ENCODE results near the gene GPR3.
"Not testable (repeated sequence)": the region's sequence is repeated elsewhere in the genome, so short reads cannot be mapped to it uniquely, and the experiment has no call there.

GPR3 gene

GRCh38 chr1:27383039-27383605 lies 9.3 kb upstream of the GPR3 start, which contains the start of gene CD164L2:
Gene CD164L2 (minus strand): TSS chr1:27383333. CDS start chr1:27383239, 94 bp downstream.
- no peak within 1 kb of the TSS for H3K4me3 Mint-ChIP-seq
- H3K27me3 Mint-ChIP-seq, result no peaks in the 10 kb centered on the region
- peak within 1 kb of the TSS; percentile 11 for H3K27ac Mint-ChIP-seq
- no peak for ATAC-seq
- H3K4me1 Mint-ChIP-seq, result peaks cover 8% of the 10 kb centered on the region
- no peaks in the 10 kb centered on the region for H3K9me3 Mint-ChIP-seq
- no peaks in the 10 kb centered on the region for H3K36me3 Mint-ChIP-seq

- no peak for ATAC-seq
- H3K9me3 Mint-ChIP-seq, result no peaks in the 10 kb centered on the region
- H3K36me3 Mint-ChIP-seq, result no peaks in the 10 kb centered on the region
- H3K4me3 Mint-ChIP-seq, result no peak overlapping the region
- H3K27me3 Mint-ChIP-seq, result no peaks in the 10 kb centered on the region
- peaks cover 12% of the 10 kb centered on the region for H3K4me1 Mint-ChIP-seq
- no peak overlapping the region for H3K27ac Mint-ChIP-seq
Observed at GRCh38 chr1:27383661-27384060, 8.8 kb upstream of the GPR3 start.

GRCh38 chr1:27384797-27385196 lies 7.6 kb upstream of the GPR3 start:
- H3K36me3 Mint-ChIP-seq, ATAC-seq, H3K27ac Mint-ChIP-seq, H3K9me3 Mint-ChIP-seq, H3K4me3 Mint-ChIP-seq, H3K27me3 Mint-ChIP-seq: not testable (repeated sequence)
- H3K4me1 Mint-ChIP-seq, result peaks cover 13% of the 10 kb centered on the region

DNA sequence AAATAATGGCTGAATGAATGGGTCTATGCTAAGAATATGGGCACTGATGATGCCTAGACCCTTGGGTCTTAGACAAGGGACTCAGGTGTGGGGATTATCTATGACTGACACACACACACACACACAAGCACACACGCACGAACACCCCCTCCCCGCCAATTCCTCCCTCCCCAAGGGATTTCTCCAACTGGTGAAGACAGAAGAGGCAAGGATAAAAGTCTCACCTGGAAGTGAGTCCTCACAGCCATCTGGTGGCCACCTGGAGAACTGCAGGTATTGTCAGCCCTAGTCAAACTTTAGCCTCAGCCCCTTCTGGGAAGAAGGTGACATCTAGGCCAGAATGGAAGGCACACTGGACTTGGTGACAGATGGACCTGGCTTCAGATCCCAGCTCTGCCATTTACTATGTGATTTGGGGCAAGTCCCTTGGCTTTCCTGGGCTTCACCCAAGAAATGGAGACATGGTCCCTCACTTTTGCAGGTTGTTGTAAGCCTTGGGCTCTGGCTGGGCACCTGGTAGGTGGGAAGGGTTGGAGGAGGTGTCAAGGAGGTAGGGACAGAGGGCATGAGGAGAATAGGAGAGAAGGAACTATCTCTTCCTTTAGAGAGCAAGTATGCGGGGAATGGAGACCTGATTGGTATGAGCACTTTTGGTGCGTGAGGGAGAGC lies 4.0 kb upstream of the GPR3 start:
- H3K4me1 Mint-ChIP-seq, result peaks cover 25% of the 10 kb centered on the region
- H3K27me3 Mint-ChIP-seq, result no peaks in the 10 kb centered on the region
- no peaks in the 10 kb centered on the region for H3K36me3 Mint-ChIP-seq
- H3K27ac Mint-ChIP-seq, result no peak overlapping the region
- ATAC-seq, result no peak
- no peaks in the 10 kb centered on the region for H3K9me3 Mint-ChIP-seq
- H3K4me3 Mint-ChIP-seq, result no peak overlapping the region

- no peak for ATAC-seq
- H3K9me3 Mint-ChIP-seq, result no peaks in the 10 kb centered on the region
- peaks cover 36% of the 10 kb centered on the region for H3K4me1 Mint-ChIP-seq
- H3K27ac Mint-ChIP-seq, result peak overlapping the region; percentile 81
- no peaks in the 10 kb centered on the region for H3K27me3 Mint-ChIP-seq
- H3K36me3 Mint-ChIP-seq, result no peaks in the 10 kb centered on the region
- peak overlapping the region; percentile 85 for H3K4me3 Mint-ChIP-seq
Observed at GRCh38 chr1:27391511-27392095, 819 bp upstream of the GPR3 start.

GRCh38 chr1:27392778-27393635 lies 585 bp downstream of the GPR3 start:
- H3K4me1 Mint-ChIP-seq, result peaks cover 36% of the 10 kb centered on the region
- peak; percentile 2 for ATAC-seq
- H3K27ac Mint-ChIP-seq, result peak overlapping the region; percentile 81
- H3K9me3 Mint-ChIP-seq, result no peaks in the 10 kb centered on the region
- H3K36me3 Mint-ChIP-seq, result no peaks in the 10 kb centered on the region
- peak overlapping the region; percentile 72 for H3K4me3 Mint-ChIP-seq
- H3K27me3 Mint-ChIP-seq, result no peaks in the 10 kb centered on the region

GRCh38 chr1:27393641-27394281 lies 1.3 kb downstream of the GPR3 start:
- H3K9me3 Mint-ChIP-seq, result no peaks in the 10 kb centered on the region
- H3K27me3 Mint-ChIP-seq, result no peaks in the 10 kb centered on the region
- no peak overlapping the region for H3K27ac Mint-ChIP-seq
- no peak overlapping the region for H3K4me3 Mint-ChIP-seq
- no peaks in the 10 kb centered on the region for H3K36me3 Mint-ChIP-seq
- no peak for ATAC-seq
- H3K4me1 Mint-ChIP-seq, result peaks cover 32% of the 10 kb centered on the region

DNA sequence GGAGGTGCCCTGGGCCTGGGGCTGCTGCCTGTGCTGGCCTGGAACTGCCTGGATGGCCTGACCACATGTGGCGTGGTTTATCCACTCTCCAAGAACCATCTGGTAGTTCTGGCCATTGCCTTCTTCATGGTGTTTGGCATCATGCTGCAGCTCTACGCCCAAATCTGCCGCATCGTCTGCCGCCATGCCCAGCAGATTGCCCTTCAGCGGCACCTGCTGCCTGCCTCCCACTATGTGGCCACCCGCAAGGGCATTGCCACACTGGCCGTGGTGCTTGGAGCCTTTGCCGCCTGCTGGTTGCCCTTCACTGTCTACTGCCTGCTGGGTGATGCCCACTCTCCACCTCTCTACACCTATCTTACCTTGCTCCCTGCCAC lies 1.8 kb downstream of the GPR3 start:
- Mint-ChIP-seq H3K36me3 (no peaks in the 10 kb centered on the region), H3K4me1 (peaks cover 31% of the 10 kb centered on the region), H3K27me3 (no peaks in the 10 kb centered on the region), H3K9me3 (no peaks in the 10 kb centered on the region), H3K27ac (no peak overlapping the region), H3K4me3 (no peak overlapping the region)
- ATAC-seq, result no peak

DNA sequence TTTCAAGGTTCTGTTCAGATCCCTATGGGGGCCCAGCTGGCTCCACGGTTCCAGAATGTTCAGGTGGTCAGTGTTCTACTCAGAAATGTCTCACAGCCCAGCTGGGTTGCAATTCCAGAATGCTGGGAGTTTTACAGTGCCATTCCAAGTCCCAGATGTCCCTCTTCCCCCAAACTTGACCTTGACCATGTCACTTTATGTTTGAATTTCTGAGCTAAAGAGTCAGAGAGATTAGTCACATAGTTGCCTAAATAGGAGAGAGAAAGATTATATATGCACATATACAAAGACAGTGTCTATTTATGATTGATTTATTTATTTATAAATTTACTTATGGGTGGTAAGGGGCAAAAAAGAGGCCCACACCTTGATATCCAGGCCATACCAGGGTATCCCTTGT lies 2.5 kb downstream of the GPR3 start:
- Mint-ChIP-seq H3K4me3 (no peak overlapping the region), H3K27ac (no peak overlapping the region)

DNA sequence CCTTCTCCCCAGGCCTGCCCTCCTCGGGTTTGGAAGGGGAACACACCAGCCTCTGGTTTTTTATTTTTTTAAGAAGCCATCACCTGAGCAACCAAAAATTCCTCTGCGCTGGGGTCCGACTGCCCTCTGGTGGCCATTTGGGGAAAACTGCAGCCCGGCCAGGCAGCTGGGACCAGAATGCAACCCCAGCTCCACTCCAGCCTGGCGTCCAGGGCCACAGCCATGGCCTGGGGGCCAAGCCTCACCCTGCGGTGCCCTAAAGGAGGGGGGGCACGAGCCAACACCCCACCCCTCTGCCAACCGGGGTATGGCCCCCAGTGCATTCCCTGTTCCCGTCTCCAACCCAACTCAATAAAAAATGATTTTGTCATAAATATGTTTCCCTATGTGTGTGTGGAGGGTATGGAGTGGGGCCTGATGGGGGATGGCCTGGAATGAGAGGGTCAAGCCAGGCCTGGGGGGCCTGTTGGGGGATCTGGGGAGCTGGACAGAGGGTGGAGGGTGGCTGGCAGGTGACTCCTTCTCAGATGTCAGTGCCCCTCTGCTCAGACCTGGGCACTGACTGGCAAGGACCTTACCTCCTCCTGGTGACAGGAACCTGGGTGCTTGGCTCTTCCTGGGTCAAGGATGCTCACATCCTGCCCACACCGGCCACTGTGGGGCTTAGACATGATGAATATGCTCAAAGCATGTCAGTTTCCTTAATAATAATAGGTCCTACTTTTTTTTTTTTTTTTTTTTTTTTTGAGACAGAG lies 3.2 kb downstream of the GPR3 start:
- no peaks in the 10 kb centered on the region for H3K9me3 Mint-ChIP-seq
- no peak overlapping the region for H3K27ac Mint-ChIP-seq
- H3K4me1 Mint-ChIP-seq, result peaks cover 31% of the 10 kb centered on the region
- no peaks in the 10 kb centered on the region for H3K36me3 Mint-ChIP-seq
- ATAC-seq, result peak; percentile 65
- H3K4me3 Mint-ChIP-seq, result no peak overlapping the region
- no peaks in the 10 kb centered on the region for H3K27me3 Mint-ChIP-seq

More for the DNA sequence above, 2.5 kb downstream of the GPR3 start:
- ATAC-seq, result no peak
- H3K9me3 Mint-ChIP-seq, result no peaks in the 10 kb centered on the region
- H3K4me1 Mint-ChIP-seq, result peaks cover 31% of the 10 kb centered on the region
- H3K27me3 Mint-ChIP-seq, result no peaks in the 10 kb centered on the region
- H3K36me3 Mint-ChIP-seq, result no peaks in the 10 kb centered on the region

GRCh38 chr1:27397110-27397509 lies 4.7 kb downstream of the GPR3 start:
- Mint-ChIP-seq H3K9me3 (no peaks in the 10 kb centered on the region), H3K4me1 (peaks cover 27% of the 10 kb centered on the region), H3K27ac (no peak overlapping the region), H3K4me3 (no peak overlapping the region), H3K27me3 (no peaks in the 10 kb centered on the region), H3K36me3 (no peaks in the 10 kb centered on the region)
- ATAC-seq, result no peak

GRCh38 chr1:27397749-27398148 lies 5.3 kb downstream of the GPR3 start:
- no peak overlapping the region for H3K4me3 Mint-ChIP-seq
- H3K4me1 Mint-ChIP-seq, result peaks cover 27% of the 10 kb centered on the region
- H3K27ac Mint-ChIP-seq, result peak overlapping the region; percentile 8
- H3K36me3 Mint-ChIP-seq, result no peaks in the 10 kb centered on the region
- ATAC-seq, result no peak
- H3K27me3 Mint-ChIP-seq, result no peaks in the 10 kb centered on the region
- H3K9me3 Mint-ChIP-seq, result no peaks in the 10 kb centered on the region

DNA sequence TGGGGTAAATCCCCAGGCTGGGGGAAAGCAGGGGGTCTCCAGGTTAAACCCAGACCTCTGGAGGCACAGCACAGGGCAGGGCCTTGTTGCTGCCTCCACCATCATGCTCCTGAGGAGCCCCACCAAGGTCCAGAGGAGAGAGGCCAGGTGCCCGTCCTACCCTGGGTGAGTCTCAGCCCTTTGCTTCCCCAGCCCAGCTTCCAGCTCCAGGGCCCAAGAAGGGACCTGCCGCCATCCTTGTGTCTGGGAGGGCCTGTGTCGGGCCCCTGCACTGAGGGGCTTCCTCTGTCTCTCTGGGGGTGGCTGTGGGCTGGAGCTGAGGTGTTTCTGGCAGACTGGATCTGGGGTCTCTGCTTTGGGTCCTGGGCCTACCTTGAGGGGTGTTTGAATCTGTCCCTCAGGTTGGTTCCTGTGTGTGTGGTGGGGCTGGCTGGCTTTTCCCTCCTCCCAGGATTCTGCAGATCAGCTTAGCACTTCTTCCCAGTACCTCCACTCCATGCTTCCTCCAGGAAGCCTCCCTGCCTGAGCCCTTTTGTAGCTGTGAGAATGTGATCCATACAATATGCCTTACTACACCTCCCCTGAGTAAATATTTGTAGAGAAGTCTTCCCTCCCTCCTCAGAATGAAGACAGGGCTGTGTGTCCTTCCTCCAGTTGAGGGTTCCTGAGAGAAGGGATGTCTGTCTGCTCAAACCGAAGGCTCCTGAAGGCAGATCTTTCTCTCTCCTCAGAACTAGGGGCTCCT lies 6.2 kb downstream of the GPR3 start:
- Mint-ChIP-seq H3K27ac (peak overlapping the region; percentile 67), H3K4me3 (no peak overlapping the region), H3K4me1 (peaks cover 31% of the 10 kb centered on the region), H3K9me3 (no peaks in the 10 kb centered on the region), H3K27me3 (no peaks in the 10 kb centered on the region), H3K36me3 (no peaks in the 10 kb centered on the region)
- ATAC-seq, result no peak
